PFSK-1 (cell line): Measurements from ENCODE around the gene SELENOS.

Source experiments
- FOXP2 ChIP-seq: optimal IDR thresholded peaks from 2 replicates; pipeline ENCODE3; 2011; ENCODE audit warnings: borderline replicate concordance, control low read depth, inconsistent platforms; ENCODE audit not compliant: insufficient read depth; ENCODE audit errors: extremely low read length, extremely low read depth
- POLR2AphosphoS5 ChIP-seq: IDR thresholded peaks from 2 replicates; pipeline ENCODE4 v1.6.1; 2012; ENCODE audit warnings: low read depth, mild to moderate bottlenecking, control low read depth, low read length, moderate library complexity
- SIN3A ChIP-seq: IDR thresholded peaks from 2 replicates; pipeline ENCODE4 v1.6.1; 2012; ENCODE audit warnings: mild to moderate bottlenecking, low read length, moderate library complexity, borderline replicate concordance; ENCODE audit not compliant: insufficient read depth
- TAF1 ChIP-seq: IDR thresholded peaks from 2 replicates; pipeline ENCODE4 v1.6.1; 2012; ENCODE audit warnings: low read length, control low read depth, borderline replicate concordance; ENCODE audit not compliant: insufficient read depth
- TF ChIP-seq, protein P1 (sequence below), 2 experiments: IDR thresholded peaks; 2 replicates each; pipeline versions ENCODE4 v1.6.1 to v1.8.0; 2011 to 2012; ENCODE audit warnings: low read depth in 2 of 2, low read length in 2 of 2, control low read depth in 1 of 2, inconsistent platforms in 1 of 2, mild to moderate bottlenecking in 1 of 2, moderate library complexity in 1 of 2; ENCODE audit not compliant: insufficient read depth in 1 of 2

Gene SELENOS

DNA sequence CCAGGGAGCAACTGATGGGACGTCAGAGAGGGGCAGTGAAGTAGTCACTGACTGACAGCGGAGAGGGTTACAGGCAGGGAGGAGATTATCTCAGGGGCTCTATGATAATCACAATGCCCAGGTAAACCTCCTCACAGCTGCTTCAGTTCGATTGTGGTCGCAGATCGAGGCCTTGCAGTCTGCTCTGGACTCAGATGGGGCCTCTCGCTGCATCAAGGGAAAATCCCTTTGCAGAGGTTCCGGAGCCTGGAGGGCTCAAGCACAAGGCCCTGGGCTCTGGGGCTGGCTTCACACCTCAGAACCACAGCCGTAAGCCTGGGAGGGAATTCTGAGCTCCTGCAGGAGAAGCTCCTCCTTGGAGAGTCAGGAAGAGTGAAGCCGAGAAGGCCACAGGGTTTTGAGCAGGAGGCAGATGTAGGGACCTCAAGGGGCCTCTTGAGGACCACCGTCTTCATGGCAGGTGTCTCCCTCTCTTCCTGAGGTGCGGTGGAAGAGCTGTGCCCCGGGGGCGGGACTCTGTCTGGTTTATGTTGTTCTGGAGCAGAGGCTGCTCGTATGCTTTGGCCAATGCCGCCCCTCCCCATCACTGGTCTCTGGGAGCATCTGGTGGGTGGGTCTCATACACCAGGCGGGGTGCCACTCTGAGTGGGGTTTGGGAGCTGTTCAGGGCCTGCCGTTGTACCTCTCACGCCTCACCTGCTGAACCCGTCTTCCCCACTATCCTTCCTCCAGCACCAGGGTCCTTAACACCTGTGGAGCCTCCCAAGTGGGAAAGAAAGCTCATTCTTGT, 37.2 kb upstream of the SELENOS start:
- TF ChIP-seq, protein P1, sequence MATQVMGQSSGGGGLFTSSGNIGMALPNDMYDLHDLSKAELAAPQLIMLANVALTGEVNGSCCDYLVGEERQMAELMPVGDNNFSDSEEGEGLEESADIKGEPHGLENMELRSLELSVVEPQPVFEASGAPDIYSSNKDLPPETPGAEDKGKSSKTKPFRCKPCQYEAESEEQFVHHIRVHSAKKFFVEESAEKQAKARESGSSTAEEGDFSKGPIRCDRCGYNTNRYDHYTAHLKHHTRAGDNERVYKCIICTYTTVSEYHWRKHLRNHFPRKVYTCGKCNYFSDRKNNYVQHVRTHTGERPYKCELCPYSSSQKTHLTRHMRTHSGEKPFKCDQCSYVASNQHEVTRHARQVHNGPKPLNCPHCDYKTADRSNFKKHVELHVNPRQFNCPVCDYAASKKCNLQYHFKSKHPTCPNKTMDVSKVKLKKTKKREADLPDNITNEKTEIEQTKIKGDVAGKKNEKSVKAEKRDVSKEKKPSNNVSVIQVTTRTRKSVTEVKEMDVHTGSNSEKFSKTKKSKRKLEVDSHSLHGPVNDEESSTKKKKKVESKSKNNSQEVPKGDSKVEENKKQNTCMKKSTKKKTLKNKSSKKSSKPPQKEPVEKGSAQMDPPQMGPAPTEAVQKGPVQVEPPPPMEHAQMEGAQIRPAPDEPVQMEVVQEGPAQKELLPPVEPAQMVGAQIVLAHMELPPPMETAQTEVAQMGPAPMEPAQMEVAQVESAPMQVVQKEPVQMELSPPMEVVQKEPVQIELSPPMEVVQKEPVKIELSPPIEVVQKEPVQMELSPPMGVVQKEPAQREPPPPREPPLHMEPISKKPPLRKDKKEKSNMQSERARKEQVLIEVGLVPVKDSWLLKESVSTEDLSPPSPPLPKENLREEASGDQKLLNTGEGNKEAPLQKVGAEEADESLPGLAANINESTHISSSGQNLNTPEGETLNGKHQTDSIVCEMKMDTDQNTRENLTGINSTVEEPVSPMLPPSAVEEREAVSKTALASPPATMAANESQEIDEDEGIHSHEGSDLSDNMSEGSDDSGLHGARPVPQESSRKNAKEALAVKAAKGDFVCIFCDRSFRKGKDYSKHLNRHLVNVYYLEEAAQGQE (IDR thresholded peaks at IDR 0.05; ENCODE audit: insufficient read depth in 1 of 2, low read depth in 2 of 2, low read length in 2 of 2): no peak
- no peak for TF ChIP-seq FOXP2
- TF ChIP-seq SIN3A: no peak
- TF ChIP-seq TAF1: no peak
- no peak for TF ChIP-seq POLR2AphosphoS5

DNA sequence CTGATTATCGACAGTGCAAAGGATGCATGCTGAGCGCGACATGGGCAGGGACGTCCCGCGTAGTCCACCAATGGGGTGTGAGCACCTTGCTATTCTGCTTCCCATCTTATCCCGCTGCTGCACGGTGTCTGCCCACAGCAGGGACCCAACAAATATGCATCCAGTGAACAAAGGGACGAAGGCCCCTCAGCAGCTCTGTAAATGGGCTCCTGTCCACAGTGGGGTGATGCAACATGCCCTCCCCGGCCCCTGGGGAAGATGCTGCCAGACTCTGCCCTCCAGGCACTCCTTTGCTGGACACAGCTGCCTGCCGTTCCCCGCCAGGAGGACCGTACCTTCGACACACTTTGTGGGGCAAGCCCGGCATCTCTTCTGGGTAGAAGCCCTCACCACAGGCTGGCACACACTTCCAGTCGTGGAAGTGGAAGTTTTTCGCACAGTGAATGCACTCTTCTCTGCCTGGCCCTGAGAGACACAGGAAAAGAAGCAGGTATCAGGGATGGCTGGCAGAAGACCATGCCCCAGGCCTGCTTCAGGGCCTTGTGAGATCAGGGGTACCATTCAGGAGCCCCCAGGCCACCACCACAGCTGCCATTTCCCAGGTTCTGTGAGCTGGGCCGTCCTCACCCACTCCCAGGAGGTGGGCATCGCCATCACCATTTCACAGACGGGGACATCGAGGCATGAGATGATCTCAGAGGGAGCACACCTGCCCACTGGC, 35.9 kb upstream of the SELENOS start:
- TF ChIP-seq, protein P1 (IDR thresholded peaks at IDR 0.05; ENCODE audit: insufficient read depth in 1 of 2, low read depth in 2 of 2, low read length in 2 of 2): no peak
- TF ChIP-seq POLR2AphosphoS5: no peak
- TF ChIP-seq FOXP2: no peak
- TF ChIP-seq TAF1: no peak
- TF ChIP-seq SIN3A: no peak

DNA sequence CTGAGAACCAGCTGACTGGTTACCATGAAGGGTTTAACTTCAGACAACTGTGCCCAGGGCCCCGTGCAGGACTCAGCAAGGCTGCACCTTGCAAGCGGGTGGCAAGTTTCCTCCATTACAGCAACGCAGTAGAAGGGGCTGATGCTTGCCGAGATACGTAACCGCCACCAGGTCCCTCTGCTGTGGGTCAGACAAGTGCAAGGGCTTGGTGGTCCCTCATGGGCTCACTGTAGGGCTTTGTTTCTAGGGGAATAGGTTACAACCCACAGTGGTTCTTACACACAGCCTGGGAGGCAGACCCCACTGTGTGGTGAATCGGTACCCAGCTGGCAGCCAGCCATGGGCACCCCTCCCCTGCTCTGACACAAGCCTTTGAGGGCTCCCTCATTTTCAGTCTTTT, 33.2 kb upstream of the SELENOS start:
- TF ChIP-seq, protein P1 (IDR thresholded peaks at IDR 0.05; ENCODE audit: insufficient read depth in 1 of 2, low read depth in 2 of 2, low read length in 2 of 2): no peak
- no peak for TF ChIP-seq FOXP2
- TF ChIP-seq TAF1: no peak
- TF ChIP-seq POLR2AphosphoS5: no peak
- no peak for TF ChIP-seq SIN3A

DNA sequence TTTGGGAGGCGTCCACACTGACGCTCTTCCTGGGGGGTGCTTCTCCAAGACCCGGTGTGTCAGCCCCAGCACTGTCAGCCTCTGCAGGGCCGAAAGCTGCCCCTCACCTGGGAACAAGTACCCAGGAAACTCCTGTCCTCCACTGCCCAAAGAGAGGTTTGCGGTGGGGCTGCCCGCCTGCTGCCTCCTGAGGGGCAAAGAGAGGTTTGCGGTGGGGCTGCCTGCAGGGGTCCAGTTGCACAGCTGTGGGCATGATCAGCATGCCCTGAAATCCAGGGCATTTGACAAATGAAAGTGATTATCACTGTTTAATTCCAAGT, 32.8 kb upstream of the SELENOS start:
- TF ChIP-seq, protein P1 (IDR thresholded peaks at IDR 0.05; ENCODE audit: insufficient read depth in 1 of 2, low read depth in 2 of 2, low read length in 2 of 2): no peak
- TF ChIP-seq TAF1 (no peak), SIN3A (no peak), POLR2AphosphoS5 (no peak), FOXP2 (no peak)
